Measurements from ENCODE around the gene ZNF444.

- TF ChIP-seq CTCF (IDR thresholded peaks at IDR 0.05): no peak
- TF ChIP-seq EZH2 (IDR thresholded peaks at IDR 0.05; ENCODE audit: borderline replicate concordance, insufficient read depth, low read depth, low read length, poor library complexity, severe bottlenecking): no peak
Observed at GRCh38 chr19:56177564-56178243, 36.6 kb downstream of the ZNF444 start.
